Lung (tissue), 12 donors: ENCODE data around the gene ROCK2. TPM values are rescaled to one million over a fixed set of nuclear protein-coding genes. Genes with fewer than 3 reads are reported as not detected.

Source experiments
- ATAC-seq: fragments of 200-7000 bp; cut with Tn5 transposase; one replicate; pipeline ENCODE4 v1.9.1; 2020; ENCODE audit warnings: moderate number of reproducible peaks; ENCODE audit not compliant: insufficient read depth, low FRiP score
- DNase-seq, 3 donors: peaks; one replicate each; pipeline ENCODE4 v3.0.0-alpha.2; 2013 to 2017
- H3K27ac ChIP-seq, 2 donors: one replicate each; pipeline ENCODE4 v1.5.1; 2013; ENCODE audit warnings: mild to moderate bottlenecking in 2 of 2, moderate library complexity in 2 of 2, control low read depth in 1 of 2, inconsistent platforms in 1 of 2, low read depth in 1 of 2, low read length in 1 of 2
- H3K27me3 ChIP-seq, 3 donors: one replicate each; pipeline ENCODE4 v1.5.1; 2013; ENCODE audit warnings: low read length in 2 of 3; ENCODE audit not compliant: control insufficient read depth in 3 of 3, insufficient read depth in 3 of 3
- H3K36me3 ChIP-seq, 4 donors: one replicate each; pipeline ENCODE4 v1.5.1; 2013; ENCODE audit warnings: low read length in 4 of 4, mild to moderate bottlenecking in 1 of 4, moderate library complexity in 1 of 4; ENCODE audit not compliant: control insufficient read depth in 4 of 4, insufficient read depth in 4 of 4
- H3K4me1 ChIP-seq, 5 donors: one replicate each; pipeline ENCODE4 v1.5.1; 2013; ENCODE audit warnings: low read length in 5 of 5, mild to moderate bottlenecking in 2 of 5, moderate library complexity in 1 of 5; ENCODE audit not compliant: control insufficient read depth in 5 of 5, insufficient read depth in 5 of 5
- H3K4me3 ChIP-seq: one replicate; pipeline ENCODE4 v1.5.1; 2013; ENCODE audit warnings: mild to moderate bottlenecking, control low read depth, moderate library complexity
- H3K9ac ChIP-seq, 2 donors: one replicate each; pipeline ENCODE4 v1.5.1; 2013; ENCODE audit warnings: low read length in 2 of 2, control low read depth in 1 of 2; ENCODE audit not compliant: insufficient read depth in 1 of 2
- H3K9me3 ChIP-seq, 4 donors: one replicate each; pipeline ENCODE4 v1.5.1; 2013; ENCODE audit warnings: low read length in 3 of 4, mild to moderate bottlenecking in 1 of 4, moderate library complexity in 1 of 4; ENCODE audit not compliant: control insufficient read depth in 4 of 4, insufficient read depth in 3 of 4
- CTCF ChIP-seq: IDR thresholded peaks from 2 replicates; pipeline ENCODE4 v1.5.1; 2012; ENCODE audit warnings: mild to moderate bottlenecking; ENCODE audit errors: control extremely low read depth, extremely low read depth
- WGBS, 2 donors: extraction: QIAGEN DNeasy Blood & Tissue Kit; methylation state at CpG; one replicate each; pipeline ENCODE4 v1.1.7; 2013; 5-methylcytosine and 5-hydroxymethylcytosine counted together
- polyA plus RNA-seq, 2 donors: library from polyadenylated mRNA; stranded (reverse); fragments of 200-250 nt; gene quantifications; one replicate each; pipeline ENCODE4 v1.2.1, GENCODE V29; 2013
- total RNA-seq, 2 donors: library from RNA; depleted of rRNA in 1 of 2; stranded (reverse); fragments of >200 nt in 1 of 2; gene quantifications; one replicate each; pipeline ENCODE4 v1.2.1, GENCODE V29; 2014 to 2021
- donor health status: control.
- donor health status: control.
- donor health status: Bipolar disorder and iron deficiency.
- donor health status: healthy.
- donor health status: DM: yes; HTN: yes; CAD: no.

Gene ROCK2
- total and polyA plus RNA-seq, 4 donors: 8.0 to 103 (median 28.7) TPM

GRCh38 chr2:11304476-11304875 is 40.0 kb downstream of the ROCK2 start:
- no peaks in the 10 kb centered on the region for H3K36me3 ChIP-seq
- no peaks in the 10 kb centered on the region for H3K9me3 ChIP-seq
- 89 to 92% methylated on average over 5 of the region's 5 CpGs for WGBS, 2 donors
- no peak for TF ChIP-seq CTCF
- H3K9ac ChIP-seq: no peak overlapping the region
- H3K27me3 ChIP-seq: no peaks in the 10 kb centered on the region
- no peak for ATAC-seq
- H3K4me3 ChIP-seq: no peak overlapping the region
- no peak overlapping the region for H3K27ac ChIP-seq
- peaks cover 0 to 22% (median 7%) of the 10 kb centered on the region in 5 donors for H3K4me1 ChIP-seq
- no peak for DNase-seq

DNA sequence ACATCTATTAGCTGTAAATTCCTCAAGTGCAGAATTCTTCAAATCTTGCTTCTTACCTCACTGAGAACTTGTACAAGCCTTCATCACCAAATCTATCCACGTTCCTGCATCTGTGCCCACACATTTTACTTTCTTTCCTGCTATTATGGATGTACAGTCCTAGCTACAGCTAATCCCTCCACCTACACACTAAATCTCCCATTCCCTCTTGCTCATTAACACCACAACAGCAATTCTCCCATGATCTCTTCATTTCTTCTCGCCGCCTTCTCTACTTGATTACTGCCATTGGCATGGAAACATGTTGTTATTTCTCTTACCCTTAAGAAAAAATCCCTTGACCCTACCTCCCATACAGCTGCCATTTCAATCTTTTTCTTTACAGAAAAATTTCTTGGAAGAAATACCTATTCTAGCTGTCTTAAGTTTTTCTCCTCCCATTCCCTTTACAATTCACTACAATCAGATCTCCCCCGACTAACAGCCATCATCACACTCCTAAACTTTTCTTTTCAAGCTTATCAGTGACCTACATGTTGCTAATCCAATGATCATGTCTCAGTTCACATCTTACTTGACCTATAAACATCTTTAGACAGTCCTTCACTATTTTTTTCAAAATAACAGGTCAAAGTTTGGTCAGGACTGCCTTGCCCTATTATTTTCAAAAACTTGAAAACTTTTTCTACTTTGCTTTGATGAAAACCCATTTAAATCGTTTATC is 41.0 kb downstream of the ROCK2 start:
- WGBS, 2 donors: 89 to 94% methylated on average over 5 of the region's 5 CpGs
- no peak for ATAC-seq
- no peaks in the 10 kb centered on the region for H3K9me3 ChIP-seq
- no peak overlapping the region for H3K27ac ChIP-seq
- no peak for DNase-seq
- peaks cover 0 to 23% (median 7%) of the 10 kb centered on the region in 5 donors for H3K4me1 ChIP-seq
- no peak overlapping the region for H3K9ac ChIP-seq
- no peaks in the 10 kb centered on the region for H3K27me3 ChIP-seq
- no peak overlapping the region for H3K4me3 ChIP-seq
- TF ChIP-seq CTCF: no peak
- H3K36me3 ChIP-seq: no peaks in the 10 kb centered on the region

DNA sequence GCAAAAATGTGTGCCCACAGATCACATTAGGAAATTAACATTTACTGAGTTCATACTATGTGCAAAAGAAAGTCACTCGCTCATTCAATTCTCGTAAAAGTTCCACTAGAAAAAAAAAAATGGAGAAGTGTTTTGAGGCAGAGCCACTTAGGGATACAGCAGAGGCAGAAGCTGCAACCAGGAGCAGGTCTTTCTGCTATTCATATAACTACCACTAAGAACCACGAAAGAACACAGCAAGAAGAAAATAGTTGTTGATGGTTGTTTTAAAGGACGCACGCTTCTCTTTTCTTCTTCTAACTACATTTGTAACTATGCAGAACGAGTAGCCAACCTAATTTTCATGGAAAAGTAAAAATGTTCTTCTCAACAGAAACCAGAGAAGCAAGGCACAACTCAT is 45.0 kb downstream of the ROCK2 start:
- H3K27ac ChIP-seq: no peak overlapping the region
- TF ChIP-seq CTCF: no peak
- H3K36me3 ChIP-seq: no peaks in the 10 kb centered on the region
- no peaks in the 10 kb centered on the region for H3K27me3 ChIP-seq
- DNase-seq: no peak
- peaks cover 0 to 15% (median 2%) of the 10 kb centered on the region in 5 donors for H3K4me1 ChIP-seq
- no peak overlapping the region for H3K9ac ChIP-seq
- WGBS, 2 donors: 86 to 88% methylated on average over 6 of the region's 6 CpGs
- H3K4me3 ChIP-seq: no peak overlapping the region
- ATAC-seq: no peak
- H3K9me3 ChIP-seq: no peaks in the 10 kb centered on the region

DNA sequence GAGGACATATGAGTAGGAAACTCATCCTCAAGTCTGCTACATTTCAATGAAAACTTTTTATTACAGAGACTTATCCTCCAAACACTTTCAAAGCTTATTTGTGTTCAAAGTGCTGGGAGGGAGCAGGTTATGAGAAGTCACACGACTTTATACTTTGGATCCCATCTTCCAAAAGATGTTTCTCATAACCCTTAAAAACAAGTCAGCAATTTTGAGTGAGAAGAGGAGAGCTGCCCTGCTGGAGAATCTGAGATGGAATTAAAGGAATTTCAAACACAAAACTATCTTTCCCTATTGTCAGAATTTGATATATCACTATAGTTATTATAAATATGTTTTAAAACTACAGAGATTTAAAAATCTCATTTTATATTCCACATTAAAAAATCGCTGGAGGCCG is 45.8 kb downstream of the ROCK2 start:
- H3K27ac ChIP-seq: no peak overlapping the region
- no peak overlapping the region for H3K9ac ChIP-seq
- no peak overlapping the region for H3K4me3 ChIP-seq
- no peaks in the 10 kb centered on the region for H3K9me3 ChIP-seq
- DNase-seq: no peak
- no peaks in the 10 kb centered on the region for H3K36me3 ChIP-seq
- no peak for TF ChIP-seq CTCF
- H3K27me3 ChIP-seq: no peaks in the 10 kb centered on the region
- 51 to 60% methylated on average over 3 of the region's 3 CpGs for WGBS, 2 donors
- H3K4me1 ChIP-seq: peaks cover 0 to 11% (median 2%) of the 10 kb centered on the region in 5 donors
- no peak for ATAC-seq
